Loucy (cell line): Measurements from ENCODE around the gene OR4D1.

ENCODE experiments used
- H2AFZ ChIP-seq: fragments of 200-600 bp; sonication (generic); 2 replicates; pipeline ENCODE4 v1.6.0; 2016; ENCODE audit warnings: antibody characterized with exemption, mild to moderate bottlenecking, low read length, moderate library complexity
- H3F3A ChIP-seq: fragments of 200-600 bp; 2 replicates; pipeline ENCODE4 v1.6.0; 2016; ENCODE audit warnings: antibody characterized with exemption, low read depth, mild to moderate bottlenecking
- H3K27me3 ChIP-seq: fragments of 200-600 bp; sonication (generic); 2 replicates; pipeline ENCODE4 v1.6.1; 2014; ENCODE audit warnings: low read length, mild to moderate bottlenecking; ENCODE audit not compliant: insufficient read depth, poor library complexity, severe bottlenecking
- H3K36me3 ChIP-seq: fragments of 200-600 bp; sonication (generic); 2 replicates; pipeline ENCODE4 v1.6.1; 2016; ENCODE audit warnings: low read length; ENCODE audit not compliant: insufficient read depth
- H3K4me1 ChIP-seq: fragments of 200-600 bp; sonication (generic); 2 replicates; pipeline ENCODE4 v1.5.1; 2014; ENCODE audit warnings: low read length, mild to moderate bottlenecking; ENCODE audit not compliant: insufficient read depth, poor library complexity, severe bottlenecking
- H3K4me2 ChIP-seq: fragments of 200-600 bp; sonication (generic); 2 replicates; pipeline ENCODE4 v1.6.0; 2014; ENCODE audit warnings: antibody characterized with exemption, low read length, low read depth, mild to moderate bottlenecking; ENCODE audit not compliant: poor library complexity, severe bottlenecking
- H3K4me3 ChIP-seq: fragments of 200-600 bp; sonication (generic); 2 replicates; pipeline ENCODE4 v1.5.1; 2014; ENCODE audit warnings: low read length, mild to moderate bottlenecking, mixed read lengths; ENCODE audit not compliant: poor library complexity, severe bottlenecking
- H3K79me2 ChIP-seq: fragments of 200-600 bp; sonication (generic); 2 replicates; pipeline ENCODE4 v1.6.1; 2014; ENCODE audit warnings: low read length; ENCODE audit not compliant: insufficient read depth
- H3K9ac ChIP-seq: fragments of 200-600 bp; sonication (generic); 2 replicates; pipeline ENCODE4 v1.6.0; 2014; ENCODE audit warnings: mild to moderate bottlenecking, low read depth, low read length, moderate library complexity; ENCODE audit not compliant: poor library complexity, severe bottlenecking
- H3K9me2 ChIP-seq: fragments of 200-600 bp; sonication (generic); replicated peaks from 2 replicates; pipeline ENCODE4 v1.6.1; 2016; ENCODE audit warnings: low read depth, low read length, mixed read lengths
- H3K9me3 ChIP-seq: fragments of 200-600 bp; sonication (generic); 2 replicates; pipeline ENCODE4 v1.6.1; 2014; ENCODE audit warnings: mild to moderate bottlenecking, antibody characterized with exemption, low read length, low read depth; ENCODE audit not compliant: insufficient read depth
- H4K20me1 ChIP-seq: fragments of 200-600 bp; sonication (generic); 2 replicates; pipeline ENCODE4 v1.6.0; 2014; ENCODE audit warnings: antibody characterized with exemption, low read length, mild to moderate bottlenecking; ENCODE audit not compliant: insufficient read depth, poor library complexity, severe bottlenecking
- EZH2phosphoT487 ChIP-seq: fragments of 200-600 bp; IDR thresholded peaks from 2 replicates; pipeline ENCODE4 v1.6.1; 2018; ENCODE audit warnings: antibody characterized with exemption, mild to moderate bottlenecking, moderate library complexity, borderline replicate concordance
- TF ChIP-seq, protein P1 (sequence below): fragments of 200-600 bp; sonication (generic); conservative IDR thresholded peaks from 2 replicates; pipeline ENCODE4 v1.5.1; 2014; ENCODE audit warnings: mild to moderate bottlenecking, antibody characterized with exemption, low read length

OR4D1 gene

DNA sequence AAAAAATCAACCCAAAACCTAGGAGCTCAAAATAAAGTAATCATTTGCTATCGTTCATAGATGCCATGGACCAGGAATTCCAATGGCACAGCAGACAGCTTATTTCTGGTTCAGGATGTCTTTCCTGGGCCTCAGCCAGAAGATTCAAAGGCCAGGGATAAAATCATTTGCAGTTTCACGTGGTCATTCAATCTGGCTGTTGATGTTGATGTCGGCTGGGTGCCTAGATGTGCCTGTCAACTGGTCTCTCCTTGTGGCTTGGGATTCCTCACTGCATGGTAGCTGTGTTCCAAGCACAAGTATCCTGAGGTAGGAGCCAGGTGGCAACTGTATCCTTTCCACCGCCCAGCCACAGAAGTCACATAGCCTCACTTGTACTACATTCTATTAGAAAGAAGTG lies 33.6 kb downstream of the OR4D1 start:
- Histone ChIP-seq H3K9me2 (no peaks in the 10 kb centered on the region), H3F3A (no peaks in the 10 kb centered on the region), H3K9ac (no peak overlapping the region), H3K9me3 (no peaks in the 10 kb centered on the region), H3K79me2 (no peaks in the 10 kb centered on the region), H3K27me3 (no peaks in the 10 kb centered on the region), H3K4me1 (no peaks in the 10 kb centered on the region), H3K36me3 (no peaks in the 10 kb centered on the region), H3K4me2 (no peak overlapping the region), H4K20me1 (no peaks in the 10 kb centered on the region), H2AFZ (no peak overlapping the region), H3K4me3 (no peak overlapping the region)
- TF ChIP-seq, protein P1, sequence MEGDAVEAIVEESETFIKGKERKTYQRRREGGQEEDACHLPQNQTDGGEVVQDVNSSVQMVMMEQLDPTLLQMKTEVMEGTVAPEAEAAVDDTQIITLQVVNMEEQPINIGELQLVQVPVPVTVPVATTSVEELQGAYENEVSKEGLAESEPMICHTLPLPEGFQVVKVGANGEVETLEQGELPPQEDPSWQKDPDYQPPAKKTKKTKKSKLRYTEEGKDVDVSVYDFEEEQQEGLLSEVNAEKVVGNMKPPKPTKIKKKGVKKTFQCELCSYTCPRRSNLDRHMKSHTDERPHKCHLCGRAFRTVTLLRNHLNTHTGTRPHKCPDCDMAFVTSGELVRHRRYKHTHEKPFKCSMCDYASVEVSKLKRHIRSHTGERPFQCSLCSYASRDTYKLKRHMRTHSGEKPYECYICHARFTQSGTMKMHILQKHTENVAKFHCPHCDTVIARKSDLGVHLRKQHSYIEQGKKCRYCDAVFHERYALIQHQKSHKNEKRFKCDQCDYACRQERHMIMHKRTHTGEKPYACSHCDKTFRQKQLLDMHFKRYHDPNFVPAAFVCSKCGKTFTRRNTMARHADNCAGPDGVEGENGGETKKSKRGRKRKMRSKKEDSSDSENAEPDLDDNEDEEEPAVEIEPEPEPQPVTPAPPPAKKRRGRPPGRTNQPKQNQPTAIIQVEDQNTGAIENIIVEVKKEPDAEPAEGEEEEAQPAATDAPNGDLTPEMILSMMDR, result no peak
- TF ChIP-seq EZH2phosphoT487, result no peak

GRCh38 chr17:58183514-58183913 lies 35.3 kb downstream of the OR4D1 start:
- Histone ChIP-seq H3K36me3 (no peaks in the 10 kb centered on the region), H3K27me3 (no peaks in the 10 kb centered on the region), H3K9ac (no peak overlapping the region), H2AFZ (no peak overlapping the region), H3K9me3 (no peaks in the 10 kb centered on the region), H3F3A (no peaks in the 10 kb centered on the region), H4K20me1 (no peaks in the 10 kb centered on the region), H3K9me2 (no peaks in the 10 kb centered on the region), H3K4me1 (no peaks in the 10 kb centered on the region), H3K79me2 (no peaks in the 10 kb centered on the region), H3K4me2 (no peak overlapping the region), H3K4me3 (no peak overlapping the region)
- TF ChIP-seq EZH2phosphoT487, result no peak
- TF ChIP-seq, protein P1, result no peak

DNA sequence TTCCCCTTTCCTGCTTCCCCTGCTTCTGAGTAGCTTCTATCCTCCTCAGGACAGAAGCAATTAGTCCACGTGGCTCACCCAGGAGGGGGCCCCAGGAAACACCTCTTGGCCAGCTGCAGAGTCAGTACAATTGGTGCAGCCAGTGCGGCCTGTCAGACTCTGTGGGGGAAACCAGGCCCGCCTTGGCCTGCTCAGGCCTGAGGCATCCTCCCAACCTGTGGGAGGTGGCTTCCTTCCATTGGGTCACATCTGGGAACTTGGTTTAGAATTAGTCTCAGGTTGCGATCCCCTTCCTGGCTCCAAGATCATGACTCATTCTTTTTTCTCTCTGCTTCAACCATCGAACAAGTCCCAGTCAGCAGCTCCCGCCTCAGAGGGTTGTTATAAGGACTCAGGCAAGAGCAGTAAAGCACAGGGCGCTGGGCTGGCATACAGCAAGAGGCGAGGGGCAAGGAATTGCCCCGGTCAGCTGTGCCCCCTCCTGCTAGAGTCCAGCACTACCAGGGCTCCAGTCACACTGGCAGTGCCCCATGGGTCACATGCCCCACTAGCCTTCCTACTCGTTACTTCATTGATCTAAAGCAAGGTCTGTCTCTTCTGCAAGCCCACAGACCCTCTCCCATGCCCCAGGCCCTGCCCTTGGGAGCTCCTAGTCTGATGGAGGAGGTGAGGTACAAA lies 36.3 kb downstream of the OR4D1 start:
- Histone ChIP-seq H3K4me3 (no peak overlapping the region), H3K9ac (no peak overlapping the region), H3K27me3 (no peaks in the 10 kb centered on the region), H3F3A (no peaks in the 10 kb centered on the region), H2AFZ (no peak overlapping the region), H3K9me3 (no peaks in the 10 kb centered on the region), H3K9me2 (no peaks in the 10 kb centered on the region), H3K79me2 (no peaks in the 10 kb centered on the region), H4K20me1 (no peaks in the 10 kb centered on the region), H3K4me2 (no peak overlapping the region), H3K36me3 (no peaks in the 10 kb centered on the region), H3K4me1 (no peaks in the 10 kb centered on the region)
- TF ChIP-seq, protein P1, result no peak
- TF ChIP-seq EZH2phosphoT487, result no peak
